Panc1 (cell line): ENCODE results near the gene PIK3R4. TPM values are rescaled to one million over a fixed set of nuclear protein-coding genes. Genes with fewer than 3 reads are reported as not detected.

Experiments
- ATAC-seq: fragments of 200-7000 bp; cut with Tn5 transposase; 2 replicates; pipeline ENCODE4 v1.9.1; 2020; ENCODE audit warnings: mild to moderate bottlenecking, moderate library complexity
- BruUV-seq: library from RNA; stranded (reverse); fragments of 400-500 nt; replicated peaks from 2 replicates; lab custom pipeline; 2021; lab: Mats Ljungman, UMichigan
- CTCF ChIA-PET: fragments of 300-600 bp; sonication (Branson Sonifier 250); formaldehyde crosslinking; loops from one replicate; lab custom pipeline; 2022; ENCODE audit warnings: antibody characterized with exemption; lab: Charles Lee
- POLR2A ChIA-PET: fragments of 300-600 bp; sonication (Branson Sonifier 250); formaldehyde crosslinking; loops from one replicate; lab custom pipeline; 2022; ENCODE audit warnings: antibody characterized with exemption; lab: Charles Lee
- DNase-seq: peaks from one replicate; pipeline ENCODE4 v3.0.0-alpha.2; 2010; ENCODE audit warnings: low read depth, low spot score
- H3K27ac ChIP-seq: 2 replicates; pipeline ENCODE4 v1.5.1; 2011; ENCODE audit warnings: mild to moderate bottlenecking, low read length, inconsistent platforms
- H3K27me3 ChIP-seq: fragments of 200-500 bp; sonication (Bioruptor generic); 2 replicates; pipeline ENCODE4 v1.6.0; 2014; ENCODE audit warnings: low read length, inconsistent platforms; ENCODE audit not compliant: control insufficient read depth, insufficient read depth
- H3K36me3 ChIP-seq: fragments of 200-500 bp; sonication (Bioruptor generic); 2 replicates; pipeline ENCODE4 v1.5.1; 2014; ENCODE audit warnings: inconsistent platforms, mild to moderate bottlenecking, low read length, moderate library complexity; ENCODE audit not compliant: control insufficient read depth, insufficient read depth
- H3K4me1 ChIP-seq: 2 replicates; pipeline ENCODE4 v1.5.1; 2011; ENCODE audit warnings: inconsistent platforms, mild to moderate bottlenecking, low read length, moderate library complexity; ENCODE audit not compliant: control insufficient read depth, insufficient read depth
- H3K4me3 ChIP-seq, 2 experiments: 2 replicates each; pipeline ENCODE4 v1.5.1; 2011 to 2012; ENCODE audit warnings: low read depth in 2 of 2, low read length in 2 of 2, mild to moderate bottlenecking in 2 of 2, inconsistent platforms in 1 of 2, moderate library complexity in 1 of 2
- H3K9me3 ChIP-seq: fragments of 200-500 bp; sonication (Bioruptor generic); 2 replicates; pipeline ENCODE4 v1.5.1; 2014; ENCODE audit warnings: low read depth, mild to moderate bottlenecking, inconsistent platforms, low read length, moderate library complexity; ENCODE audit not compliant: control insufficient read depth, insufficient read depth
- CTCF ChIP-seq: fragments of 450-650 bp; IDR thresholded peaks from 2 replicates; pipeline ENCODE4 v1.5.1; 2017; ENCODE audit warnings: mild to moderate bottlenecking
- POLR2AphosphoS5 ChIP-seq: IDR thresholded peaks from 2 replicates; pipeline ENCODE4 v1.6.1; 2012; ENCODE audit warnings: mild to moderate bottlenecking, low read depth, low read length, moderate library complexity
- REST ChIP-seq, 2 experiments: IDR thresholded peaks; 2 replicates each; pipeline ENCODE4 v1.6.1; 2011 to 2012; ENCODE audit warnings: low read depth in 2 of 2, control low read depth in 1 of 2, low read length in 1 of 2, mild to moderate bottlenecking in 1 of 2, moderate library complexity in 1 of 2; ENCODE audit not compliant: insufficient read depth in 1 of 2
- SIN3A ChIP-seq: IDR thresholded peaks from 2 replicates; pipeline ENCODE4 v1.6.1; 2012; ENCODE audit warnings: low read depth, mild to moderate bottlenecking, low read length, moderate library complexity, borderline replicate concordance; ENCODE audit not compliant: insufficient read depth
- TCF7L2 ChIP-seq: IDR thresholded peaks from 2 replicates; pipeline ENCODE4 v1.6.1; 2011; ENCODE audit warnings: mild to moderate bottlenecking, low read depth, low read length, inconsistent platforms
- in situ Hi-C: cut with HindIII; loops from 2 replicates; pipeline ENCODE4 v1.10.0; 2016; ENCODE audit warnings: low sequenced_read_pairs, low pct_unique_long_range_greater_than_20kb
- intact Hi-C: fragments of 100-400 bp; cut with micrococcal nuclease; formaldehyde crosslinking; loops from one replicate; pipeline ENCODE4 v1.10.0; 2022; ENCODE audit not compliant: unreplicated experiment
- total RNA-seq: library from RNA; stranded (reverse); gene quantifications from one replicate; pipeline ENCODE4 v1.2.1, GENCODE V29; 2021; ENCODE audit not compliant: unreplicated experiment

The PIK3R4 gene
- total RNA-seq, 1 experiment from 2014 or later = 26.1 TPM

GRCh38 chr3:130702985-130703384 is 43.6 kb downstream of the PIK3R4 start:
- in situ Hi-C loops (no loop called here), intact Hi-C loops (no loop called here)
- ChIA-PET POLR2A (no interaction called here), CTCF (no interaction called here)
- no peak for ATAC-seq
- no peak for DNase-seq
- Histone ChIP-seq H3K27ac (no peak overlapping the region), H3K4me1 (no peaks in the 10 kb centered on the region), H3K9me3 (no peaks in the 10 kb centered on the region), H3K36me3 (no peaks in the 10 kb centered on the region; the same call in 1 of the 2 replicates), H3K4me3 (no peak overlapping the region), H3K27me3 (no peaks in the 10 kb centered on the region)
- TF ChIP-seq TCF7L2 (no peak), SIN3A (no peak), POLR2AphosphoS5 (no peak), CTCF (no peak), REST (IDR thresholded peaks at IDR 0.05; ENCODE audit: insufficient read depth in 1 of 2, low read depth in 2 of 2, low read length in 1 of 2) (no peak)
- no TSS peak for BruUV-seq

GRCh38 chr3:130700541-130700940 is 46.1 kb downstream of the PIK3R4 start:
- H3K27ac ChIP-seq = no peak overlapping the region
- DNase-seq = no peak
- H3K9me3 ChIP-seq = no peaks in the 10 kb centered on the region
- H3K36me3 ChIP-seq = no peaks in the 10 kb centered on the region; the same call in 1 of the 2 replicates
- no peak for ATAC-seq
- POLR2A ChIA-PET = no interaction called here
- H3K4me1 ChIP-seq = no peaks in the 10 kb centered on the region
- no peak for TF ChIP-seq CTCF
- no peak for TF ChIP-seq REST (IDR thresholded peaks at IDR 0.05; ENCODE audit: insufficient read depth in 1 of 2, low read depth in 2 of 2, low read length in 1 of 2)
- no peaks in the 10 kb centered on the region for H3K27me3 ChIP-seq
- CTCF ChIA-PET = no interaction called here
- no TSS peak for BruUV-seq
- H3K4me3 ChIP-seq = no peak overlapping the region
- intact Hi-C loops (no loop called here), in situ Hi-C loops (no loop called here)
